ENCODE data around the gene NFE2L2. TPM values are rescaled to one million over a fixed set of nuclear protein-coding genes. Genes with fewer than 3 reads are reported as not detected.

NFE2L2 gene
- total RNA-seq, 1 donor from 2014 or later: 105 TPM

DNA sequence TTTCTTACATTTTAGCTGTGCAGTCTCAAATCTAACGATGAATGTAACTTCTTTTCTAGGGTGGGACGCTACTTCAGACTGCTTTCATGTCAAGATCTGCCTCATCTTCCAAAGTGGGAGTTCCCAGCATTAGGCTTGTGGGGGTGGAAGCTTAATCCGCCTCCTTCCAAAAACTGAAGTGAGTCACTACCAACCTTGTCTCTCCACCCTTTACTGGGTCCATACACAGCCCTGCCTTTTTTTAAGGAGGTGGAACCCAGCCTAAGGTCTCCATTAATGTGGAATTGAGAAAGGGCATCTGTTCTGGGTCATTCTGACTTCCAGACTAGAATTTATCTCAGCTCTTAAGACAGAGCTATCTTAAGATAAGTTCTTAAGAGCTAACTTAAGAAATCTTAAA is 42.0 kb upstream of the NFE2L2 start:
- Histone ChIP-seq H3K4me1 (peaks cover 6% of the 10 kb centered on the region), H3K4me3 (no peak overlapping the region), H3K36me3 (no peaks in the 10 kb centered on the region), H3K27me3 (no peaks in the 10 kb centered on the region), H3K9me3 (no peaks in the 10 kb centered on the region), H3K27ac (no peak overlapping the region)
- no peak for DNase-seq
- TF ChIP-seq, protein P1, sequence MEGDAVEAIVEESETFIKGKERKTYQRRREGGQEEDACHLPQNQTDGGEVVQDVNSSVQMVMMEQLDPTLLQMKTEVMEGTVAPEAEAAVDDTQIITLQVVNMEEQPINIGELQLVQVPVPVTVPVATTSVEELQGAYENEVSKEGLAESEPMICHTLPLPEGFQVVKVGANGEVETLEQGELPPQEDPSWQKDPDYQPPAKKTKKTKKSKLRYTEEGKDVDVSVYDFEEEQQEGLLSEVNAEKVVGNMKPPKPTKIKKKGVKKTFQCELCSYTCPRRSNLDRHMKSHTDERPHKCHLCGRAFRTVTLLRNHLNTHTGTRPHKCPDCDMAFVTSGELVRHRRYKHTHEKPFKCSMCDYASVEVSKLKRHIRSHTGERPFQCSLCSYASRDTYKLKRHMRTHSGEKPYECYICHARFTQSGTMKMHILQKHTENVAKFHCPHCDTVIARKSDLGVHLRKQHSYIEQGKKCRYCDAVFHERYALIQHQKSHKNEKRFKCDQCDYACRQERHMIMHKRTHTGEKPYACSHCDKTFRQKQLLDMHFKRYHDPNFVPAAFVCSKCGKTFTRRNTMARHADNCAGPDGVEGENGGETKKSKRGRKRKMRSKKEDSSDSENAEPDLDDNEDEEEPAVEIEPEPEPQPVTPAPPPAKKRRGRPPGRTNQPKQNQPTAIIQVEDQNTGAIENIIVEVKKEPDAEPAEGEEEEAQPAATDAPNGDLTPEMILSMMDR (IDR thresholded peaks at IDR 0.05): no peak
- intact Hi-C loops (cut with DNase I): no loop called here
- no peak for ATAC-seq

DNA sequence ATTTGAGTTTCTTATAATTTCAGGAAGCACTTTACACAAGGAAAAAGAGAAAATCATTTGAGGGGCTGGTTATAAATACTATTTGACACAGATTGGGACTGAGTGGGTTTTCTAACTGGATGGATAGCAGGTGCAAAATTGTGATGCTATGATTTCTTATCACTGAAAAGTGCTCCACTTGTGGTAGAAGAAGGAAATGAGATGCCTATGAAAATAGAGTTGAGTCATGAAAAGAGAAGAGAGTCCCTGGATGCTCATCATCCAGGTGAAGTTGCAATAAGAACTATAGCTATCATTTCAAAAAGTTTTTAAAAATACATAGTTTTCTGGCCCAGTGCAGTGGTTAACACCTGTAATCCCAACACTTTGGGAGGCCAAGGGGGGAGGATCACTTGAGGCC is 39.4 kb upstream of the NFE2L2 start:
- Histone ChIP-seq H3K4me3 (no peak overlapping the region), H3K27ac (no peak overlapping the region), H3K9me3 (no peaks in the 10 kb centered on the region), H3K36me3 (no peaks in the 10 kb centered on the region), H3K27me3 (no peaks in the 10 kb centered on the region), H3K4me1 (no peaks in the 10 kb centered on the region)
- no peak for DNase-seq
- TF ChIP-seq, protein P1 (IDR thresholded peaks at IDR 0.05): no peak
- no peak for ATAC-seq
- intact Hi-C loops (cut with DNase I): no loop called here

DNA sequence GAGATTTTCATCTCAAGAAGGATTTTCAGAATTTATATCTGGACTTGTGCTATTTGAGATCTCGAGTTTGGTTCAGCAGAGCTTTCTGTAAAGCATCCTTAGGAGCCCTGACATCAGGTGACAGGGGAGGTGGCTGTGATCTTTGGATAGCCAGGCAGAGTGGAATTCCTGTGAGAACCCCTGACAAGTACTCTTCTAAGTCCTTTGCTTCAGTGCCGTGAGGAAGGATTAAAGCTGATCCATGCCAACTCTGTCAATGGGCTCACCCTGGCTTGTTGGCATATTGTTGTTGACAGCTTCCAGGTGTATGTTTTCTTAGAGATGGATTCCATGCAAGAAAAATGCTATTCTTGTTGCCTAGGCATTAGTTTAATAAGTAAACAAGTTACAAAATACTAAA is 38.0 kb upstream of the NFE2L2 start:
- no peaks in the 10 kb centered on the region for H3K27me3 ChIP-seq
- TF ChIP-seq, protein P1 (IDR thresholded peaks at IDR 0.05): no peak
- H3K27ac ChIP-seq: no peak overlapping the region
- no peak overlapping the region for H3K4me3 ChIP-seq
- H3K9me3 ChIP-seq: no peaks in the 10 kb centered on the region
- no peak for DNase-seq
- no peaks in the 10 kb centered on the region for H3K4me1 ChIP-seq
- intact Hi-C loops (cut with DNase I): no loop called here
- no peaks in the 10 kb centered on the region for H3K36me3 ChIP-seq
- peak; percentile 74 for ATAC-seq

- H3K27me3 ChIP-seq: no peaks in the 10 kb centered on the region
- intact Hi-C loops (cut with DNase I): no loop called here
- DNase-seq: no peak
- H3K9me3 ChIP-seq: no peaks in the 10 kb centered on the region
- H3K4me3 ChIP-seq: no peak overlapping the region
- H3K36me3 ChIP-seq: no peaks in the 10 kb centered on the region
- TF ChIP-seq, protein P1 (IDR thresholded peaks at IDR 0.05): no peak
- no peaks in the 10 kb centered on the region for H3K4me1 ChIP-seq
- ATAC-seq: no peak
- H3K27ac ChIP-seq: no peak overlapping the region
Measured at GRCh38 chr2:177298191-177298590, 33.7 kb upstream of the NFE2L2 start.

DNA sequence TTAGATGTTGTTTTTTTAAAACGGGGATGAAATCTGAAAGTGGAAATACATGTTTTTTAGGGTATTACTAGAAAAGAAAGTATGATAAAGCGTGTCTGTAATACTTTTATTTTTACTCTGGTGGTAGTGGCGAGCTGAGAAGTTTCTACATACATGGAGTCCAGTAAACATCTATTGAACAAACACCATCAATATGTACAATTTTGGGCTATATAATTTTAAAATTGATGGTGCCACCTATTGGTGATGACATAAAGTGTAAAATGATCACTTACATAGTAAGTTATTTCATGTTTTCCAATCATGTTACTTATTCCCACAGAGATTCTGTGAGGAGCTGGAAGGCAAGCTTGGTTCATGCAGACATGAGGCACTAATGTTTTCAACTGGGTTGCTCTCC is 31.5 kb upstream of the NFE2L2 start:
- no peaks in the 10 kb centered on the region for H3K36me3 ChIP-seq
- no peak overlapping the region for H3K4me3 ChIP-seq
- H3K27ac ChIP-seq: no peak overlapping the region
- TF ChIP-seq, protein P1 (IDR thresholded peaks at IDR 0.05): peak; percentile 48
- no peaks in the 10 kb centered on the region for H3K4me1 ChIP-seq
- H3K27me3 ChIP-seq: no peaks in the 10 kb centered on the region
- H3K9me3 ChIP-seq: no peaks in the 10 kb centered on the region
- ATAC-seq (peak; percentile 32), DNase-seq (no peak)
- intact Hi-C loops (cut with DNase I): no loop called here

DNA sequence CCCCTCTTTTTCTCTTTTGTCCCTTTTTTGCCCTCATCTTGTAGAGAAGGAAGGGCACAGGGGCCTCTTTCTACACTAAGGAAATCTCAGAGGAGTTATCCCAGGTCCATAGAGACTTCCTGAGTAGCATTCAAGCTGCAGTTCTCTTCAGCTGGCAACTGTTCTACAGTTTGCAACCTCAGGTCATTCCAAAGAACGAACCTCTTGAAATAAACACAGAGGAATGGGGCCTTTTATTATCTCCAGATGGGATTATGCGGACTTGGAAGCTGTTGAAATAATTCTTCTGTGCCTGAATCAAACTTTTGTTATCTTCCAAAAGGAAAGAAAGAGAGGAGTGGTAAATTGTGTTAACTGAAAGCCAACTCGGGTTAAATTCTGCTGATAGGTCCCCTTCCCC is 31.0 kb upstream of the NFE2L2 start:
- ATAC-seq (no peak), DNase-seq (no peak)
- H3K4me1 ChIP-seq: no peaks in the 10 kb centered on the region
- H3K4me3 ChIP-seq: no peak overlapping the region
- peak overlapping the region; percentile 11 for H3K27ac ChIP-seq
- TF ChIP-seq, protein P1 (IDR thresholded peaks at IDR 0.05): no peak
- intact Hi-C loops (cut with DNase I): no loop called here
- no peaks in the 10 kb centered on the region for H3K27me3 ChIP-seq
- H3K36me3 ChIP-seq: no peaks in the 10 kb centered on the region
- H3K9me3 ChIP-seq: no peaks in the 10 kb centered on the region

All from upper lobe of right lung (tissue), 1 donor.